H1 (cell line): ENCODE measurements around the gene SMARCC2. TPM values are rescaled to one million over a fixed set of nuclear protein-coding genes. Genes with fewer than 3 reads are reported as not detected.
A peak's percentile ranks its signal among the peaks of the same experiment; 100 is the strongest.
"Not testable (repeated sequence)": the region's sequence is repeated elsewhere in the genome, so short reads cannot be mapped to it uniquely, and the experiment has no call there.

Experiments used
- CTCF ChIA-PET: fragments of 300-600 bp; sonication (Branson Sonifier 250); formaldehyde crosslinking; loops from one replicate; lab custom pipeline; 2021; ENCODE audit not compliant: partially characterized antibody; lab: Charles Lee
- POLR2A ChIA-PET: fragments of 300-600 bp; sonication (Branson Sonifier 250); formaldehyde crosslinking; loops from one replicate; lab custom pipeline; 2021; ENCODE audit warnings: inconsistent platforms; ENCODE audit not compliant: partially characterized antibody; lab: Charles Lee
- DNase-seq, 2 experiments: peaks; one replicate each; pipeline versions ENCODE4 v3.0.0 to v3.0.0-alpha.2; 2010 to 2022; ENCODE audit warnings: low spot score in 2 of 2, low read depth in 1 of 2, mixed read lengths in 1 of 2
- FAIRE-seq: peaks from 2 replicates; lab custom pipeline; 2011; peaks lifted over from hg19 to GRCh38; lab: Jason Lieb, UNC
- H2AFZ ChIP-seq: 2 replicates; pipeline ENCODE4 v1.8.1; 2012; ENCODE audit warnings: low read length, inconsistent platforms
- H2AK5ac ChIP-seq: 2 replicates; pipeline ENCODE4 v1.6.1; 2013; ENCODE audit warnings: low read depth, low read length
- H2BK120ac ChIP-seq: replicated peaks from 2 replicates; pipeline ENCODE3; 2013; ENCODE audit warnings: low read depth, low read length, inconsistent platforms
- H2BK12ac ChIP-seq: 2 replicates; pipeline ENCODE4 v1.6.1; 2013; ENCODE audit warnings: low read depth, low read length
- H2BK15ac ChIP-seq: 2 replicates; pipeline ENCODE4 v1.6.1; 2013; ENCODE audit warnings: low read length
- H2BK20ac ChIP-seq: 2 replicates; pipeline ENCODE4 v1.6.1; 2013; ENCODE audit warnings: low read length
- H2BK5ac ChIP-seq: 2 replicates; pipeline ENCODE4 v1.6.1; 2013; ENCODE audit warnings: low read depth, low read length
- H3K14ac ChIP-seq: 2 replicates; pipeline ENCODE4 v1.6.1; 2013; ENCODE audit warnings: inconsistent platforms; ENCODE audit not compliant: insufficient read length
- H3K18ac ChIP-seq: 2 replicates; pipeline ENCODE4 v1.6.1; 2013; ENCODE audit warnings: low read length; ENCODE audit errors: extremely low read depth
- H3K23ac ChIP-seq: 2 replicates; pipeline ENCODE4 v1.6.1; 2013; ENCODE audit warnings: inconsistent platforms; ENCODE audit not compliant: insufficient read length
- H3K23me2 ChIP-seq: 2 replicates; pipeline ENCODE4 v1.6.1; 2013; ENCODE audit warnings: low read depth, low read length
- H3K27ac ChIP-seq: 2 replicates; pipeline ENCODE4 v1.6.1; 2011; ENCODE audit warnings: low read depth, low read length, inconsistent platforms
- H3K27me3 ChIP-seq, 4 experiments: replicated peaks in 1 of 4; 1 replicate in 1 of 4; 2 replicates in 3 of 4; pipeline versions ENCODE4 v1.6.1 to v1.8.1; 2011 to 2013; ENCODE audit warnings: low read length in 3 of 4, mild to moderate bottlenecking in 3 of 4, inconsistent platforms in 2 of 4, mixed read lengths in 2 of 4, moderate library complexity in 1 of 4; ENCODE audit not compliant: control insufficient read depth in 3 of 4, insufficient read depth in 3 of 4; ENCODE audit errors: extremely low read depth in 1 of 4
- H3K36me3 ChIP-seq, 4 experiments: 2 replicates each; pipeline versions ENCODE4 v1.6.1 to v1.8.1; 2011 to 2013; ENCODE audit warnings: mild to moderate bottlenecking in 4 of 4, low read length in 3 of 4, moderate library complexity in 2 of 4, control low read depth in 1 of 4, inconsistent platforms in 1 of 4; ENCODE audit not compliant: insufficient read depth in 4 of 4, control insufficient read depth in 2 of 4
- H3K4ac ChIP-seq: replicated peaks from 2 replicates; pipeline ENCODE3; 2013; ENCODE audit warnings: low read length, low read depth, mixed read lengths, inconsistent platforms; ENCODE audit not compliant: insufficient read length
- H3K4me1 ChIP-seq, 4 experiments: replicated peaks in 1 of 4; 1 replicate in 1 of 4; 2 replicates in 3 of 4; pipeline versions ENCODE4 v1.6.1 to v1.8.1; 2011 to 2013; ENCODE audit warnings: low read length in 3 of 4, inconsistent platforms in 2 of 4, mixed read lengths in 1 of 4; ENCODE audit not compliant: insufficient read depth in 4 of 4, control insufficient read depth in 3 of 4
- H3K4me2 ChIP-seq, 2 experiments: 2 replicates each; pipeline versions ENCODE4 v1.6.1 to v1.8.1; 2011 to 2013; ENCODE audit warnings: low read depth in 2 of 2, low read length in 2 of 2, control low read depth in 1 of 2, inconsistent platforms in 1 of 2, mild to moderate bottlenecking in 1 of 2; ENCODE audit not compliant: insufficient read depth in 1 of 2
- H3K4me3 ChIP-seq, 4 experiments: fragments of 200-600, 300-600 bp in 1 of 4; sonication (generic), shearing (Covaris generic), sonication (Bioruptor Twin) in 1 of 4; 2 replicates each; pipeline versions ENCODE4 v1.5.1 to v1.8.1; 2011 to 2016; ENCODE audit warnings: low read length in 4 of 4, low read depth in 3 of 4, control low read depth in 2 of 4, inconsistent platforms in 2 of 4, mild to moderate bottlenecking in 2 of 4, mixed read lengths in 1 of 4, moderate library complexity in 1 of 4; ENCODE audit not compliant: insufficient read depth in 2 of 4; ENCODE audit errors: extremely low read depth in 1 of 4
- H3K56ac ChIP-seq: replicated peaks from 2 replicates; pipeline ENCODE3; 2013; ENCODE audit warnings: low read depth, mild to moderate bottlenecking, mixed read lengths, low read length, inconsistent platforms; ENCODE audit not compliant: insufficient read length
- H3K79me1 ChIP-seq: 2 replicates; pipeline ENCODE4 v1.6.1; 2013; ENCODE audit warnings: low read depth, low read length, control low read depth
- H3K79me2 ChIP-seq, 2 experiments: 2 replicates each; pipeline versions ENCODE4 v1.6.1 to v1.8.1; 2012 to 2013; ENCODE audit warnings: low read length in 2 of 2, mild to moderate bottlenecking in 2 of 2, inconsistent platforms in 1 of 2; ENCODE audit not compliant: insufficient read depth in 2 of 2, control insufficient read depth in 1 of 2
- H3K9ac ChIP-seq, 4 experiments: replicated peaks in 1 of 4; 1 replicate in 1 of 4; 2 replicates in 3 of 4; pipeline versions ENCODE4 v1.6.1 to v1.8.1; 2011 to 2013; ENCODE audit warnings: low read depth in 3 of 4, low read length in 3 of 4, control low read depth in 2 of 4, mild to moderate bottlenecking in 2 of 4, moderate library complexity in 2 of 4, inconsistent platforms in 1 of 4; ENCODE audit errors: extremely low read depth in 1 of 4
- H3K9me3 ChIP-seq, 2 experiments: 2 replicates each; pipeline versions ENCODE4 v1.6.1 to v1.8.1; 2012 to 2013; ENCODE audit warnings: mild to moderate bottlenecking in 2 of 2, moderate library complexity in 2 of 2, control low read depth in 1 of 2, inconsistent platforms in 1 of 2, low read depth in 1 of 2, low read length in 1 of 2, mixed read lengths in 1 of 2; ENCODE audit not compliant: insufficient read depth in 2 of 2
- H4K20me1 ChIP-seq, 2 experiments: replicated peaks in 1 of 2; 2 replicates each; pipeline versions ENCODE3 to v1.8.1; 2011 to 2013; ENCODE audit warnings: inconsistent platforms in 2 of 2, low read length in 2 of 2, mild to moderate bottlenecking in 1 of 2; ENCODE audit not compliant: insufficient read depth in 2 of 2, control insufficient read depth in 1 of 2
- H4K5ac ChIP-seq: 2 replicates; pipeline ENCODE4 v1.6.1; 2013; ENCODE audit warnings: low read length, low read depth, mixed read lengths, inconsistent platforms; ENCODE audit not compliant: insufficient read length
- H4K8ac ChIP-seq: 2 replicates; pipeline ENCODE4 v1.8.0; 2013; ENCODE audit warnings: mild to moderate bottlenecking, moderate library complexity, low read length, inconsistent platforms; ENCODE audit not compliant: insufficient read depth; ENCODE audit errors: extremely low read depth
- H4K91ac ChIP-seq: replicated peaks from 2 replicates; pipeline ENCODE3; 2013; ENCODE audit warnings: low read length, mixed read lengths, inconsistent platforms; ENCODE audit not compliant: insufficient read length
- WGBS, 2 experiments: shearing (Covaris generic) in 1 of 2; methylation state at CpG; one replicate each; pipeline versions ENCODE4 v1.1.6 to v1.1.7; 2013 to 2015; ENCODE audit warnings: low lambda C conversion rate in 2 of 2, mixed read lengths in 2 of 2, inconsistent platforms in 1 of 2, low coverage in 1 of 2, missing lambda C conversion rate in 1 of 2; ENCODE audit not compliant: insufficient replicate concordance in 2 of 2, insufficient coverage in 1 of 2, insufficient read length in 1 of 2; ENCODE audit errors: extremely low coverage in 1 of 2, missing lambda C conversion rate in 1 of 2; 5-methylcytosine and 5-hydroxymethylcytosine counted together
- polyA plus RNA-seq, 7 experiments: library from polyadenylated mRNA; depleted of rRNA in 3 of 7; stranded (reverse) in 5 of 7; unstranded in 2 of 7; fragments of >200 nt in 5 of 7; fragments of 200-250 nt in 2 of 7; gene quantifications; 1 replicate in 5 of 7; 2 replicates in 1 of 7; 4 replicates in 1 of 7; pipeline versions ENCODE4 v1.2.1 to v1.2.3, GENCODE V29; 2011 to 2013; ENCODE audit warnings: missing spikeins in 2 of 7, mixed read lengths in 2 of 7
- total RNA-seq: library from RNA; stranded (reverse); fragmentation: NEBNext Ultra II Directional; extraction: Animal tissue kit (Norgen Biotek cat#: 25700); gene quantifications from 2 replicates; pipeline ENCODE4 v1.2.1, GENCODE V29; 2021

SMARCC2 gene
- total and polyA plus RNA-seq, 2 of the 8 experiments (the other 6 are each of a cell fraction or from before 2014, with no cell fraction given) = 33.9 to 78.5 TPM

DNA sequence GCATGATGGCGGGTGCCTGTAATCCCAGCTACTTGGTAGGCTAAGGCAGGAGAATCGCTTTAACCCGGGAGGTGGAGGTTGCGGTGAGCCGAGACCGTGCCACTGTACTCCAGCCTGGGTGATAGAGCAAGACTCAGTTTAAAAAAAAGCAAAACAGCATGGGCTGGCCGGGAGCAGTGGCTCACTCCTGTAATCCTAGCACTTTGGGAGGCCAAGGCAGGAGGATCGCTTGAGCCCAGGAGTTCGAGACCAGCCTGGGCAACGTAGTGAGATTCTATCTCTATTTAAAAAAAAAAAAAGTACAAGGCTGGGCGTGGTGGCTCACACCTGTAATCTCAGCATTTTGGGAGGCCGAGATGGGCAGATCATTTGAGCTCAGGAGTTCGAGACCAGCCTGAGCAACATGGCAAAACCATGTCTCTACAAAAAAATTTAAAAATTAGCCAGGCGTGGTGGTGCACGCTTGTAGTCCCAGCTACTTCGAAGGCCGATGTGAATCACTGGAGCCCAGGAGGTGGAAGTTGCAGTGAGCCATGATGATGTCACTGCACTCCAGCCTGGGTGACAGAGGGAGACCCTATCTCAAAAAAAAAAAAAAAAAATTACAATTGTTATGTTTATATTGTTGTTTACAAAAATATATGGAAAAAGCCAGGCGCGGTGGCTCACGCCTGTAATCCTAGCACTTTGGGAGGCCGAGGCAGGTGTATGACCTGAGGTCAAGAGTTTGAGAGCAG is 32.7 kb downstream of the SMARCC2 start:
- not testable (repeated sequence) for H3K18ac ChIP-seq, H3K23ac ChIP-seq, H4K91ac ChIP-seq, H3K9me3 ChIP-seq, H3K4ac ChIP-seq, FAIRE-seq, H2BK15ac ChIP-seq, H3K27me3 ChIP-seq, H4K5ac ChIP-seq, H3K14ac ChIP-seq, H3K9ac ChIP-seq, H3K79me1 ChIP-seq, H2AFZ ChIP-seq, H4K8ac ChIP-seq, H2BK20ac ChIP-seq, H3K56ac ChIP-seq, H2BK120ac ChIP-seq, H2AK5ac ChIP-seq, DNase-seq, H2BK5ac ChIP-seq
- peak overlapping the region; percentile 76 to 77; a peak in 2 of 4 replicates for H3K4me2 ChIP-seq
- H3K27ac ChIP-seq = peak overlapping the region; percentile 93; the same call in 1 of the 2 replicates
- peaks cover 22% of the 10 kb centered on the region for H3K23me2 ChIP-seq
- H2BK12ac ChIP-seq = peak overlapping the region; percentile 27; the same call in 1 of the 2 replicates
- POLR2A ChIA-PET = interaction anchor here (0.9 to 15.6 kb wide), 8 partner anchors 9 to 111 kb away, joined by 3 to 656 read pairs (median 4); partner anchors contain the start of genes COQ10A, PA2G4, RNF41 and SMARCC2
- peaks cover 23 to 38% (median 27%) of the 10 kb centered on the region in 4 experiments for H3K36me3 ChIP-seq
- peaks cover 11 to 17% of the 10 kb centered on the region in 2 experiments for H4K20me1 ChIP-seq
- peaks cover 9 to 36% (median 21%) of the 10 kb centered on the region in 4 experiments for H3K4me1 ChIP-seq
- CTCF ChIA-PET = interaction anchor here (0.6 to 2.7 kb wide), 10 partner anchors 13 to 1646 kb away, joined by 3 to 15 read pairs (median 4); partner anchors contain the start of genes ESYT1, SMARCC2 and ZC3H10
- H3K79me2 ChIP-seq = peaks cover 3 to 32% of the 10 kb centered on the region in 2 experiments
- H3K4me3 ChIP-seq = peak overlapping the region in 2 of 4 experiments; percentile 63 to 91; a peak in 6 of 8 replicates
- WGBS, 2 experiments = 92% methylated on average over 19 of the region's 21 CpGs; no CpG with 5 or more reads in 1 of the 2 experiments
